ENCODE results near the gene ACRV1.

ACRV1 gene

GRCh38 chr11:125685228-125685627 lies 4.6 kb upstream of the ACRV1 start:
- no peak for DNase-seq (ENCODE audit: extremely low spot score)
- ChIA-PET POLR2A (no interaction called here), CTCF (interaction anchor here (1.0 to 2.1 kb wide), 3 partner anchors 8 to 12 kb away, joined by 4 to 10 read pairs (median 5); no protein-coding TSS in a partner anchor)
- TF ChIP-seq CTCF (IDR thresholded peaks at IDR 0.05; ENCODE audit: control extremely low read depth, extremely low read depth, low read depth, missing control alignments): no peak

GRCh38 chr11:125679837-125680236 lies 810 bp downstream of the ACRV1 start:
- ChIA-PET POLR2A (no interaction called here), CTCF (interaction anchor here (1.4 kb wide), 1 partner anchor 9 kb away, joined by 3 read pairs; no protein-coding TSS in a partner anchor)

GRCh38 chr11:125679397-125679796 lies 1.2 kb downstream of the ACRV1 start:
- TF ChIP-seq CTCF (IDR thresholded peaks at IDR 0.05; ENCODE audit: control extremely low read depth, extremely low read depth, low read depth, missing control alignments): no peak
- DNase-seq (ENCODE audit: extremely low spot score): no peak
- ChIA-PET CTCF (interaction anchor here (1.4 kb wide), 1 partner anchor 9 kb away, joined by 3 read pairs; no protein-coding TSS in a partner anchor), POLR2A (no interaction called here)

More at GRCh38 chr11:125679837-125680236, 810 bp downstream of the ACRV1 start:
- no peak for TF ChIP-seq CTCF (IDR thresholded peaks at IDR 0.05; ENCODE audit: control extremely low read depth, extremely low read depth, low read depth, missing control alignments)
- DNase-seq (ENCODE audit: extremely low spot score): no peak

- ChIA-PET POLR2A (no interaction called here), CTCF (interaction anchor here (3.2 kb wide), 1 partner anchor 10 kb away, joined by 10 read pairs; no protein-coding TSS in a partner anchor)
- no peak for DNase-seq (ENCODE audit: extremely low spot score)
- TF ChIP-seq CTCF (IDR thresholded peaks at IDR 0.05; ENCODE audit: control extremely low read depth, extremely low read depth, low read depth, missing control alignments): no peak
These were observed 5.5 kb downstream of the ACRV1 start for GRCh38 chr11:125675196-125675595.

- TF ChIP-seq CTCF (IDR thresholded peaks at IDR 0.05; ENCODE audit: control extremely low read depth, extremely low read depth, low read depth, missing control alignments): no peak
- CTCF ChIA-PET: interaction anchor here (3.2 kb wide), 1 partner anchor 11 kb away, joined by 10 read pairs; no protein-coding TSS in a partner anchor
- POLR2A ChIA-PET: no interaction called here
- no peak for DNase-seq (ENCODE audit: extremely low spot score)
These were observed 6.4 kb downstream of the ACRV1 start for GRCh38 chr11:125674210-125674609.

GRCh38 chr11:125671561-125671960 lies 9.1 kb downstream of the ACRV1 start:
- TF ChIP-seq CTCF (IDR thresholded peaks at IDR 0.05; ENCODE audit: control extremely low read depth, extremely low read depth, low read depth, missing control alignments): no peak
- DNase-seq (ENCODE audit: extremely low spot score): no peak
- POLR2A ChIA-PET: no interaction called here
- CTCF ChIA-PET: interaction anchor here (1.1 kb wide), 1 partner anchor 71 kb away, joined by 3 read pairs; no protein-coding TSS in a partner anchor

Data from GM10248 (cell line).